ENCODE data around the gene ZP2.

The ZP2 gene

GRCh38 chr16:21211486-21211885 lies at the start of gene ZP2:
Gene ZP2, minus strand, starts transcription at chr16:21211574. Its CDS starts 27 bp downstream, at chr16:21211547.
- TF ChIP-seq CTCF (conservative IDR thresholded peaks at IDR 0.05; ENCODE audit: low read length), result no peak
- no peak for TF ChIP-seq EZH2phosphoT487 (IDR thresholded peaks at IDR 0.05; ENCODE audit: borderline replicate concordance)
- Histone ChIP-seq H3F3A (ENCODE audit: low read depth) (no peaks in the 10 kb centered on the region), H3K27me3 (ENCODE audit: insufficient read depth, low read length, poor library complexity, severe bottlenecking) (no peaks in the 10 kb centered on the region), H3K4me3 (ENCODE audit: low read length, poor library complexity, severe bottlenecking) (no peak within 1 kb of the TSS), H3K9me2 (replicated peaks; ENCODE audit: low read depth, low read length) (no peaks in the 10 kb centered on the region), H3K9me3 (ENCODE audit: insufficient read depth, low read depth, low read length) (no peaks in the 10 kb centered on the region), H3K4me2 (ENCODE audit: low read depth, low read length, poor library complexity, severe bottlenecking) (no peak within 1 kb of the TSS), H3K36me3 (ENCODE audit: insufficient read depth, low read length) (no peaks in the 10 kb centered on the region), H3K9ac (ENCODE audit: low read depth, low read length, poor library complexity, severe bottlenecking) (no peak within 1 kb of the TSS), H2AFZ (ENCODE audit: low read length) (no peak within 1 kb of the TSS), H3K4me1 (ENCODE audit: insufficient read depth, low read length, poor library complexity, severe bottlenecking) (no peaks in the 10 kb centered on the region), H4K20me1 (ENCODE audit: insufficient read depth, low read length, poor library complexity, severe bottlenecking) (no peaks in the 10 kb centered on the region), H3K79me2 (ENCODE audit: insufficient read depth, low read length) (no peaks in the 10 kb centered on the region)

- no peaks in the 10 kb centered on the region for H3K9me3 ChIP-seq (ENCODE audit: insufficient read depth, low read depth, low read length)
- no peaks in the 10 kb centered on the region for H3K27me3 ChIP-seq (ENCODE audit: insufficient read depth, low read length, poor library complexity, severe bottlenecking)
- no peaks in the 10 kb centered on the region for H4K20me1 ChIP-seq (ENCODE audit: insufficient read depth, low read length, poor library complexity, severe bottlenecking)
- no peak overlapping the region for H3K4me3 ChIP-seq (ENCODE audit: low read length, poor library complexity, severe bottlenecking)
- no peaks in the 10 kb centered on the region for H3F3A ChIP-seq (ENCODE audit: low read depth)
- H3K36me3 ChIP-seq (ENCODE audit: insufficient read depth, low read length), result no peaks in the 10 kb centered on the region
- no peaks in the 10 kb centered on the region for H3K9me2 ChIP-seq (replicated peaks; ENCODE audit: low read depth, low read length)
- H3K9ac ChIP-seq (ENCODE audit: low read depth, low read length, poor library complexity, severe bottlenecking), result no peak overlapping the region
- H3K4me2 ChIP-seq (ENCODE audit: low read depth, low read length, poor library complexity, severe bottlenecking), result no peak overlapping the region
- no peaks in the 10 kb centered on the region for H3K79me2 ChIP-seq (ENCODE audit: insufficient read depth, low read length)
- TF ChIP-seq EZH2phosphoT487 (IDR thresholded peaks at IDR 0.05; ENCODE audit: borderline replicate concordance) (no peak), CTCF (conservative IDR thresholded peaks at IDR 0.05; ENCODE audit: low read length) (no peak)
- H3K4me1 ChIP-seq (ENCODE audit: insufficient read depth, low read length, poor library complexity, severe bottlenecking), result no peaks in the 10 kb centered on the region
- no peak overlapping the region for H2AFZ ChIP-seq (ENCODE audit: low read length)
These were observed 45.9 kb upstream of the ZP2 start for GRCh38 chr16:21257284-21257683.

- no peaks in the 10 kb centered on the region for H3K4me1 ChIP-seq (ENCODE audit: insufficient read depth, low read length, poor library complexity, severe bottlenecking)
- H3K36me3 ChIP-seq (ENCODE audit: insufficient read depth, low read length), result no peaks in the 10 kb centered on the region
- no peaks in the 10 kb centered on the region for H4K20me1 ChIP-seq (ENCODE audit: insufficient read depth, low read length, poor library complexity, severe bottlenecking)
- no peak overlapping the region for H3K4me2 ChIP-seq (ENCODE audit: low read depth, low read length, poor library complexity, severe bottlenecking)
- no peaks in the 10 kb centered on the region for H3K27me3 ChIP-seq (ENCODE audit: insufficient read depth, low read length, poor library complexity, severe bottlenecking)
- H3K9me2 ChIP-seq (replicated peaks; ENCODE audit: low read depth, low read length), result no peaks in the 10 kb centered on the region
- TF ChIP-seq CTCF (conservative IDR thresholded peaks at IDR 0.05; ENCODE audit: low read length) (no peak), EZH2phosphoT487 (IDR thresholded peaks at IDR 0.05; ENCODE audit: borderline replicate concordance) (no peak)
- H3K4me3 ChIP-seq (ENCODE audit: low read length, poor library complexity, severe bottlenecking), result no peak overlapping the region
- H2AFZ ChIP-seq (ENCODE audit: low read length), result no peak overlapping the region
- H3K9me3 ChIP-seq (ENCODE audit: insufficient read depth, low read depth, low read length), result no peaks in the 10 kb centered on the region
- H3F3A ChIP-seq (ENCODE audit: low read depth), result no peaks in the 10 kb centered on the region
- H3K79me2 ChIP-seq (ENCODE audit: insufficient read depth, low read length), result no peaks in the 10 kb centered on the region
- H3K9ac ChIP-seq (ENCODE audit: low read depth, low read length, poor library complexity, severe bottlenecking), result no peak overlapping the region
These were observed 45.3 kb upstream of the ZP2 start for GRCh38 chr16:21256636-21257035.
